ENCODE data around the gene VTI1A.
"Not testable (repeated sequence)": the region's sequence is repeated elsewhere in the genome, so short reads cannot be mapped to it uniquely, and the experiment has no call there.

VTI1A gene

DNA sequence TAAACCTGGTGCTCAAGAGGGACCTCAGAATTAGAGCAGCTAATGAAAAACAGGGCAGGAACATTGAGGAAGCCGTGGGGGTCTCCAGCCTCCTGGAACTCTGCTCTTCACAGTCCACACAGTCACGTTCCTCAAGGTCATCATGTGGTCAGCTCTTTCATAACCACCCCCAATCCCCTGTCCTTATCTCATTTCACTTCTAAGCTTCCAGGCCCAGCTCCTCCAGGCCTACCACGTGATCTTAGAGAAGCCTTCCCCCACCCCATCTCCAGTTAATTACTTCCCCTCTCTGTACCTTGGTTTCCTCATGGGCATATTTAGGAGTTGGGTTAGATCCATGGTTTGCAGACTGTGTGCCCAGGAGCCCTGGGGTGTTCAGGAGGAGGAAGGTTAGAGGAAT, 396.6 kb downstream of the VTI1A start:
- no peak for DNase-seq

DNA sequence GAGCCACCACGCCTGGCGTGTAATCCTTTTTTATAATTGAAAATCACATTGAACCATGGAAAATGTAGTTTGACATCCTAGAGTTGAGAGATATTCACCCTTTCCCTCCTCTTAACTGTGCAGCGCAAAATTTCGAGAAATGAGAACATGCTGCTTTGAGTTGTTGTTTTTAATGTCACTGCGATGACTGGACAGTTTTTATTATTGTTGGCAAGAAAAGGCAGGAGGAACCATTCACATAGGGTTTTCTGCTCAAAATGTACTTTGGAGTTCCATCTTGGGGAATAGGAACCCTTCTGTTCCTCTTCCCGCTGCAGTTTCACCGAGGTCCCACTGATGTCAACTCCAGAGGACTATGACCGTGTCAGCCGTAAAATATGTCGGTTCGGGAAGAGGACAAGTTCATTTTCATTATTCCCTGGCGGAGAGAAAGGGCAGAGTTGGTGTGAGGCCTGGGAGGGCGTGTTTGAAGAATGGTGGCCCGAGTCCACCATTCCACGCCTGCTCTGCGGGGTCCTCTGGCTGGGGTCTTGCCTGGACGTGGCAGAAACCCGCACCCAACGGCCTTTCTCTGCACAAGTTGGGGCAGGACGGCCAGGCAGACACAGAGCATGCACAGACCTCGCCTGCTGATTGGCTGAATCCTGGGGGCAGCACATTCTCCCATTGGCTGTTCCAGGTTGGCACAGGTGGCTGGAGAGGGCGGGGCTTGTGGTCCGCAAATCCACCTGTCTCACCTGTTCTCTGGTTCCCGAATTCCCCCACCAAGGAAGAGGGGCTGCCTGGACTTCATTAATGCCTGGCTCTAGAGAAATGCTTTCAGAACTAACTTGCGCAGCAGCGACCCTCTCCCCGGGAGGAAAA, 397.9 kb downstream of the VTI1A start:
- DNase-seq: no peak

DNA sequence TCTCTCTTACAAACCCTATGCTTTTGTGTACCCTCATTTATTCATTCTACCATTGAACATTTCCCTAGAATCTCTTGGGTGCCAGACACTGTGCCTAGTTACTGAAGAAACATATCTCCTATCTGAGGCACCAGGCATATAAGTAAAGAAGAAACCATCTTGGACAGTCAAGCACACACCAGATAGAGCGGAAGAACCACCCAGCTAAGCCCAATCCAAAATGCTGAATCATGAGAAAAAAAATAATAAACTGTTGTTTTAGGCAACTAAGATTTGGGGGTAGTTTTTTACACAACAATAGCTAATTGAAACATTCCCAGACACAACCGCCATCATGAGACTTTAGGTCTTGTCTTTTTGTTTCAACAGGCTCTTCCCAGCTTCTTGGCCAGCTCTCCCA, 400.8 kb downstream of the VTI1A start:
- DNase-seq: no peak

DNA sequence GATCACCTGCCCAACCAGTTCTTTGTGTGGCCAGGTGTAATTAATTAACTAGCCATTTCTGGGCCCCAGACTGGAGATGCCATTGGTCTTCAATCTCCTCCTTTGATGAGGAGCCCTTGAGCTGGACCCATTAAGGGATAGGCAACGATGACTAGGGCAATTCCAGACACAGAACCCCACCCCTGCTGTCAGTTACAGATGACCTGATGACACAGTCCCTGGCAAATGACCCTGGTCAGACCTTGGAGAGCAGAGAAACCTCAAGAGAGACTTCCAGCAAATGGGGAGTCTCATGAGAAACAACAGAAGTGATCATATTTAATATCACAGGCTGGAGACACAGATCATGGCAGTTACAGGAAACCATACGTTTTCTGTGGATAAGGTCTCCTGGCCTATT, 401.2 kb downstream of the VTI1A start:
- DNase-seq: no peak

DNA sequence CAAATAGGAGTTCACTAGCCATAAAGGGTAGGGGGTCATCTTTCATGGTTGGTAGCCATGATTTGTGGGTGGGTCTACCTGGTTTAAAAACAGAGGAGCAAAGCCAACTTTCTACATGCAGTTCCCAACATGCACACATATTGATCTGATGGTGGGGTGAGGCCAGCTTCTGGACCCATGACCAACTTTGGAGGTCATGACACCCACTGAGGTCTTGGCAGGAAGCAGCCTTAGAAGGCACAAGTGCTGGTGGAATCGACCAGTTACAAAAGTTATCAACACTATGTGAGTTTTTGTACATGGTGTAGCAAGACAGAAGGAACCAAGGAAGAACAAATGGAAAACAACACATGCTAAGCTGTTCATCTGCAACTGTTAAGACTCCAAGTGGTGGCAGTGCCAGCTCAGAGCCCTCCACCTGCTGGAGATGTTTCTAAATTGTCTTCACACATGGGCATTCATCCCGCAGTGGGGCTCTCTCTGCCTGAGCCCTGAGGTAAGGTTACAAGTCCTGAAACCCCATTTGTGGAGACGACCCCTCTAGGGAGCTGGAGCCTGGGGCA, 401.9 kb downstream of the VTI1A start:
- DNase-seq: no peak

DNA sequence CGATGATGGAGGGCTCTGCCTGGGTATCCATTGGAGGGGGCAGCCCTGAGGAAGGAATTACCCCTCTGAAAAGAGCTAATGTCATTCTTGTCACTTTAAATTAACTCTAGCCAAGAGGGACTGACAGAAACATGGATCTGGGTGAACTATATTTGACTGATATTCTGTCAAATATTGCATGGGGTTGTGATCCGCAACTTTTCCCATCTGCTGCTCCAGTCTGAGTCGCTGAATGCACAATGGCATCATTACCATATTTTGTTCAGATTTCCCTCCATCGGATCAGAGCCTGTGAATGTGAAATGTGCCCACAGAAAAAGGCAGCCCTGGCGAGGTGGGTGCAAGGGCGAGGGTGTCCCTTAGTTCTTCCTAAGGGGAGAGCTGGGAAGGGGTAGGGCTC, 402.5 kb downstream of the VTI1A start:
- no peak for DNase-seq

DNA sequence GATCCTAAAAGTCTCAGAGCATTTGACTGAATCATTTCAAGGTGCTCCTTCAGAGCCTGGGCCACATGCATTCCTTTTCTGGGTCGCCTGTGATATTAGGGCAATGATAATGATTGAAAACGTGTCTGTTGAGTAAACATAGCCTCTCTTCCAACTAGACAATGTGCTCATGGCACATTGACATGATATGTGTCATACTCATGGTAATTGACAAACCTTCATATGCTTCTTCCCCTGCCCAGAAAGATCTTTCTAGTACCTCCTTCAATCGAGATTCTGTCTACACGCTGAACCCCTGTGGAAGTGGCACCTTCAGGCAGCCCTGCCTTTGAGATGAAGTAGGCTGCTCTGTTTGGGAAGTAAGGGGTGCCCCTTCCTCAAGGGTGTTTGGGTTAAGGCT, 404.2 kb downstream of the VTI1A start:
- no peak for DNase-seq

DNA sequence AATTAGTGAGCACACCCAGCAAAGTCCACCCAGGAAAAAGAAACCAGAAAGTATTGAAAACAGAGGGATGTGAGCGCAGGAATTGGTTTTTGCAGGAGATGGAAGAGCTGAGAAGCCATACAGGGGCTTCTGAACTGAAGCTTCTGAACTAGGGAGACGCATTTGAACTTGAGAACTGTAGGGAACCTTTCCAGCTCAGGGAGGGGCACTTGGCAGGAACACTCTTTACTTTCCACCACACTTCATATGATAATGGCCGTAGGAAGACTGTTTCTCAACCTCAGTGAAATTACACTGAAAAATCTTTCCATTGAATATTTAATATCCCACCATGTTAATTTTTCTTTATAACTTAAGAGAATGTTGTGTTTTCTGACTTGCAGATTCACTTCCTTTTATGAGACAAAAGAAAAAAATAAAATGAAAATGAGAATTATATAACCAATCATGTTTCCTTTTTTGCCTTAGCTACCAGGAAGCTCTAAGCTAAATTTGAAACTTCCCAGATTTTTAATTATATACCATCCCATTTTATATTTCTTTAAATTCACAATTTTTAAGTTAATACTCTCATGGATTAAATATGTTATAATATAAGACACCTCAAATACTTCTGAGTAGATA, 404.7 kb downstream of the VTI1A start:
- DNase-seq: no peak

DNA sequence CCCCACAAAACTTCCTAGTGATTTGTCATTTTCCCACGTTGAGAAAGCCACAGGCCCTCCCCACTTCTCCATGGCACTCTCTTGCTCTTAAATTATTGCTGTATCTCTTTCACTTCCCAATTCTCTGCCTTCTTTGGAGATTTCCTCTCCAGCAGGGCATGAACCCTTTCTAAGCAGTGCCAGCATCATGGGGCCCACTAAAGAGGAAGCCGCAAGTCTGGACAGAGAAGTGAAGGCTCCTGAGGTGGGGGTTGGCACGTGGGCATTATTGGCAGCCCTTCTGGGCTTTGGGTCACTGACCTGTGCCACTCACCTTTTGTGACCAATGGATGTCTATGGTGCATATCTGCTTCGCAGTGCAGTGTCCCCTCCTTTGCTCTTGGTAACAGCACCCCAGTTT, 405.3 kb downstream of the VTI1A start:
- DNase-seq: no peak

DNA sequence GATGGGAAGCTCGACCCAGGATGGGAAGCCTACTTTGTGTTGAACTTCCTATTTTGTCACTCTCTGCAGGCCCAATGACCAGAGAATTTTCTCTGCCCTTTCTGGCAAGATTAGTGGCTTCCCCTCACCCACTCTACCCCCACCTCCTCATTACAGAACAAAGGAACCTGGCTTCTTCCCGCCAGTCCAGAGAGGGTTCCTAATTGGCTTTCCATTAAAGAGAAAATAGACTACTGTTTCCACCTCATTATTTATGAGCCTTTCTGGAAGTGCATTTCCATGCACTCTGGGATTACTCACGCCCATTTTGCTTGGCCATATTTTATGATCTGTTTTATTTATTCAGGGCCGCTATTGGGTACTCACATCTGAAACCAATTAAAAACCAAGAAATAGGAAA, 408.1 kb downstream of the VTI1A start:
- no peak for DNase-seq

DNA sequence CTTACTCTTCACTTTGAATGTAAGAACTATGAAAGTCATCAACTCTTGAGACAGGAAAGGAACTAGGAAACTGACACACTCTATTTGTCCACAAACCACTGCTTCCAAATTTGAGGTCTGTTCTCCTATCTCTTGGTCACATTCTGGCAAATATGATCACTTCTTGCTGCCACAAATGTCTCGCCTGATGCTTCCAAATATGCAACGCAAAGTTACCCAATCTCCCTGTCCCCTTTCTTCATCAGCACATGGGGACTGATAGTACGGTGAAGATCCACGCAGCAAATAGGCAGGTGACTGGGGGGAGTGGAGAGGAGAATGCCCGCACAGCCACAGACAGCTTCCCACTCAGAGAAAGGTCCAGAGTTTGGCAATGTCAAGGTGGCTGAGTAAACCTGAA, 410.5 kb downstream of the VTI1A start:
- DNase-seq: no peak

DNA sequence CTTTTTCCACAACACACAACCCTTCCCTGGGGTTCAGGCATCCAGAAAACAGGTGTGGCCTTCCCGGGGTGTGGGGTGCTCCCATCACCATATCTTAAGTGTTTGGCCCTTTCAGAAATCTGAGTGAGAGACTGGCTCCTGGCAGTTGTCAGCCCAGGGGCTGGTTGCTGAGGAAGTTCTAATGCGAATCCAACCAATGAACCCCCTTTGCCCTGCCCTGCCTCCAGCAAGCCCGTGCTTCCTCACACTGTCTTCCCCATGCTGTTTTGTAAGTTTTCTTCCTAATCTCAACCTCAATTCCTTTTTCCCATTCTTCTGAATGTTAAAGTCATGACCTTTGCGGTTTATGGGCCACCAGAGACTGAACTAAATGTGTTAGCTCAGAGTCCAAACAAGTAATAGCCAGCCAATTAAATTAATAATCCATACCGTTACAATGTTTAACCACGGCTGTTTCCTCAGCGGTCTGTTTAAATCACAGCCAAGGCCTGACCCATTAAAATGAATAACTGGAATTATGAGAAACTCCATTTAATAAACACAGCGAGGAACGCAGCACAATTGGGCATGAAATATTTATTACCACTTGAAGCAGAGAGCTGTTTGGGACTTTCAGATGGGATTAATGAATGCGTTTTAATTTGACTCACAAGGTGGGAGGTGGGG, 412.1 kb downstream of the VTI1A start:
- no peak for DNase-seq

DNA sequence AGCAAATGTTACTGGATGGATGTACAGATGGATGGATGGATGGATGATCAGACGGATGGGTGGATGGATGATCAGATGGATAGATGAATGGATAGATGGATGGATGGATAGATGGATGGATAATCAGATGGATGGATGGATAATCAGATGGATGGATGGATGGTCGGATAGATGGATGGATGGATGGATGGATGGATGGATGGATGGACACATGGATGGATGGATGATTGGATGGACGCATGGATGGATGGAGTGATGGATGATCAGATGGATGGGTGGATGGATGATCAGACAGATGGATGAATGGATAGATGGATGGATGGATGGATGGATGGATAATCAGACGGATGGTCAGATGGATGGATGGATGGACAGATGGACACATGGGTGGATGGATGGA, 412.8 kb downstream of the VTI1A start:
- no peak for DNase-seq

DNA sequence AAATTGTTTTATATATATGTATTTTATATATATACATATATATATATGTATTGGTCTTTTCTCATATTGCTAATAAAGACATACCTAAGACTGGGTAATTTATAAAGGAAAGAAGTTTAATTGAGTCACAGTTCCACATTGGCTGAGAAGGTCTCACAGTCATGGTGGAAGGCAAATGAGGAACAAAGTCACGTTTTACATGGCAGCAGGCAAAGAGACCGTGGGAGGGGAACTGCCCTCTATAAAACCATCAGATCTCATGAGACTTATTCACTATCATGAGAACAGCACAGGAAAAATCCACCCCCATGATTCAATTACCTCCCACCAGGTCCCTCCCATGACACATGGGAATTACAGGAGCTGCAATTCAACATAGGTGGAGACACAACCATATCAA, 416.4 kb downstream of the VTI1A start:
- DNase-seq: not testable (repeated sequence)
